HUES48 (cell line): ENCODE measurements around the gene TLCD3B.

Experiments
- H3K27ac ChIP-seq: one replicate; pipeline ENCODE4 v1.7.0; 2013; ENCODE audit warnings: low read depth, low read length, inconsistent platforms
- H3K27me3 ChIP-seq: 2 replicates; pipeline ENCODE4 v1.6.1; 2013; ENCODE audit warnings: mild to moderate bottlenecking, low read length; ENCODE audit not compliant: control insufficient read depth, insufficient read depth
- H3K36me3 ChIP-seq: 2 replicates; pipeline ENCODE4 v1.6.1; 2013; ENCODE audit warnings: low read length; ENCODE audit not compliant: control insufficient read depth, insufficient read depth
- H3K4me1 ChIP-seq: 2 replicates; pipeline ENCODE4 v1.6.1; 2013; ENCODE audit warnings: mild to moderate bottlenecking, low read length; ENCODE audit not compliant: control insufficient read depth, insufficient read depth
- H3K4me3 ChIP-seq: 2 replicates; pipeline ENCODE4 v1.5.1; 2013; ENCODE audit warnings: mild to moderate bottlenecking, low read depth, low read length
- H3K9ac ChIP-seq: 2 replicates; pipeline ENCODE4 v1.6.1; 2013; ENCODE audit warnings: mild to moderate bottlenecking, low read depth, low read length, moderate library complexity
- H3K9me3 ChIP-seq: 2 replicates; pipeline ENCODE4 v1.6.1; 2013; ENCODE audit warnings: low read length; ENCODE audit not compliant: control insufficient read depth, insufficient read depth

The TLCD3B gene, protein sequence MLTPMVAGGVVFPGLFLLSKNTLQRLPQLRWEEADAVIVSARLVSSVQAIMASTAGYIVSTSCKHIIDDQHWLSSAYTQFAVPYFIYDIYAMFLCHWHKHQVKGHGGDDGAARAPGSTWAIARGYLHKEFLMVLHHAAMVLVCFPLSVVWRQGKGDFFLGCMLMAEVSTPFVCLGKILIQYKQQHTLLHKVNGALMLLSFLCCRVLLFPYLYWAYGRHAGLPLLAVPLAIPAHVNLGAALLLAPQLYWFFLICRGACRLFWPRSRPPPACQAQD

GRCh38 chr16:30030841-30031413, at the start of gene TLCD3B:
Gene TLCD3B (minus strand): TSS chr16:30031271. CDS start chr16:30030527, 744 bp downstream.
- 0 out of 2 replicates have a peak within 1 kb of the TSS, but pooled peaks have one; percentile 14 for H3K9ac ChIP-seq
- peaks cover 22% of the 10 kb centered on the region for H3K4me1 ChIP-seq
- 0 out of 2 replicates have a peak, but pooled peaks cover 3% of the 10 kb centered on the region for H3K36me3 ChIP-seq
- H3K4me3 ChIP-seq: peak within 1 kb of the TSS; percentile 67
- peaks cover 24% of the 10 kb centered on the region for H3K27me3 ChIP-seq
- H3K9me3 ChIP-seq: no peaks in the 10 kb centered on the region
- H3K27ac ChIP-seq: no peak within 1 kb of the TSS

DNA sequence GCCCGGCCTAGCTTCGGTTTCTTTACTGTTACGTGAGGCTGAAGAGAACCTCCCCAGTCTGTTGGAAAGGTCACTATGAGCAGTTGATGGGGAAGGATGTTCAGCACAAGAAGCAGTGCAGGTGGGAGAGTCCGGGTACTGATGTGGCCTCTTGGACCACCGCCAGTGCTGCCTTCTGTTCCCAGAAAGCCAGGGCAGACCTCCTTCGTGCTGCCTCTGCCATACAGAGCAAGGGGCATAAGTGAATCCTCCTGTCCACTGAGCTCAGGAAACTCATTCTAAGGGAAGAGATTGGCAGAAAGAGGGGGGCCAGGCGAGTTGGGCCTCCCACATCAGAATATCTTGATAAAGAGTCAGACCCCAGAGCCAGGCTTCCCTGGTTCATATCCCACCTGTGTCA, 48.4 kb upstream of the TLCD3B start:
- no peaks in the 10 kb centered on the region for H3K27me3 ChIP-seq
- no peaks in the 10 kb centered on the region for H3K9me3 ChIP-seq
- H3K4me3 ChIP-seq: no peak overlapping the region
- no peaks in the 10 kb centered on the region; the same call in 1 of the 2 replicates for H3K4me1 ChIP-seq
- H3K9ac ChIP-seq: no peak overlapping the region
- H3K36me3 ChIP-seq: peaks cover 65% of the 10 kb centered on the region
- H3K27ac ChIP-seq: no peak overlapping the region

- H3K36me3 ChIP-seq: peaks cover 58% of the 10 kb centered on the region
- H3K9me3 ChIP-seq: no peaks in the 10 kb centered on the region
- H3K4me3 ChIP-seq: no peak overlapping the region
- no peak overlapping the region for H3K9ac ChIP-seq
- H3K4me1 ChIP-seq: no peaks in the 10 kb centered on the region; the same call in 1 of the 2 replicates
- H3K27ac ChIP-seq: no peak overlapping the region
- no peaks in the 10 kb centered on the region for H3K27me3 ChIP-seq
Measured at GRCh38 chr16:30078744-30079143, 47.7 kb upstream of the TLCD3B start.

DNA sequence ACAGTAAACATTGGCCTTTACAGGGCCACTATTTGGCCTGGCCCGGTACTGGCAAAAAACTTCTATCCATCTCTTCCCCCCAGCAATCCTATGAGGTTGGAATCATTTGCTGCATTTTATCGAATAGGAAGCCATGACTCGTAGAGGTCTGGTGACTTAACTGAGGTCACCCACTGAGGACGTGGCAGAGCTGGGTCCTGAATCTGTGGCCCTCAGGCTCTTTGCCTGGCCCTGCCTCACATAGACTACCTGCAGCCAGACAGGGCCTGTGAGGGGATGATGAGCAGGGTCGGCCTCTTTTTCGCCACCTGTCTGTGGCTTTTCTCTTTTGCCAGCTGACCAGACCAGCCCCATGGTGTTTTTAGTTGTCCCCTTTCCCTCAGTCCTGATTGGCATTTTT, 46.6 kb upstream of the TLCD3B start:
- Histone ChIP-seq H3K4me1 (no peaks in the 10 kb centered on the region; the same call in 1 of the 2 replicates), H3K36me3 (peaks cover 47% of the 10 kb centered on the region), H3K4me3 (no peak overlapping the region), H3K27ac (no peak overlapping the region), H3K27me3 (no peaks in the 10 kb centered on the region), H3K9ac (no peak overlapping the region), H3K9me3 (no peaks in the 10 kb centered on the region)

DNA sequence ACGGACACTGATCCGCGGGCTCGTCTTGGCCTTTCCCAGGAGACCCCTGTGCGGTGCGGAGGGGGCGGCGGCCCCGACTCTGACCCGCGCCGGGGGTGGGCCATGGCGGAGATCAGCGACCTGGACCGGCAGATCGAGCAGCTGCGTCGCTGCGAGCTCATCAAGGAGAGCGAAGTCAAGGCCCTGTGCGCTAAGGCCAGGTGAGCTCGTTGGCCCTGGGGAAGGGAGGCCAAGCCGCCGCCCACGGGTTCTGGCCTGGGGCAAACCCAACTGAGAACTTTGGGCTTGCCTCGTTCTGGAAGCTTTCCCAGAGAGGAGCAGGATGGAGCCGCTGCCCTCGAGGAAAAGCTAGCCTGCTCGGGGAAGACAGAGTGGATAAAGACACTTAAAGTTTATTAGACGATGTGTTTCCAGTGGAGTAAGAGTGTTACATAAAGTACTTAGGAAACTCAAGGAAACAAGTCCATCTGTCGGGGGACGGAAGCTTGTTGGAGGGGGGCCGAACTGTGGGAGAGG, 45.3 kb upstream of the TLCD3B start:
- Histone ChIP-seq H3K4me1 (no peaks in the 10 kb centered on the region; the same call in 1 of the 2 replicates), H3K36me3 (peaks cover 49% of the 10 kb centered on the region), H3K9ac (peak overlapping the region; percentile 84), H3K27ac (peak overlapping the region; percentile 92), H3K27me3 (no peaks in the 10 kb centered on the region), H3K4me3 (peak overlapping the region; percentile 98), H3K9me3 (no peaks in the 10 kb centered on the region)

- Histone ChIP-seq H3K27me3 (no peaks in the 10 kb centered on the region), H3K4me1 (no peaks in the 10 kb centered on the region; the same call in 1 of the 2 replicates), H3K36me3 (peaks cover 49% of the 10 kb centered on the region), H3K4me3 (peak within 1 kb of the TSS; percentile 98), H3K27ac (peak within 1 kb of the TSS; percentile 92), H3K9ac (peak within 1 kb of the TSS; percentile 84), H3K9me3 (no peaks in the 10 kb centered on the region)
Measured at GRCh38 chr16:30075503-30076275, 44.6 kb upstream of the TLCD3B start, which contains the start of gene PPP4C. Gene PPP4C (plus strand): TSS chr16:30075994. CDS start chr16:30076378, 384 bp downstream.

GRCh38 chr16:30070490-30070889, 39.4 kb upstream of the TLCD3B start:
- Histone ChIP-seq H3K9ac (no peak overlapping the region), H3K4me3 (no peak overlapping the region), H3K4me1 (peaks cover 6% of the 10 kb centered on the region), H3K27ac (no peak overlapping the region), H3K9me3 (no peaks in the 10 kb centered on the region), H3K36me3 (peaks cover 57% of the 10 kb centered on the region), H3K27me3 (no peaks in the 10 kb centered on the region)

- no peaks in the 10 kb centered on the region for H3K27me3 ChIP-seq
- H3K36me3 ChIP-seq: peaks cover 57% of the 10 kb centered on the region
- peaks cover 6% of the 10 kb centered on the region for H3K4me1 ChIP-seq
- no peak overlapping the region for H3K9ac ChIP-seq
- H3K4me3 ChIP-seq: no peak overlapping the region
- H3K27ac ChIP-seq: no peak overlapping the region
- H3K9me3 ChIP-seq: no peaks in the 10 kb centered on the region
Measured at GRCh38 chr16:30069611-30070462, 38.8 kb upstream of the TLCD3B start.

DNA sequence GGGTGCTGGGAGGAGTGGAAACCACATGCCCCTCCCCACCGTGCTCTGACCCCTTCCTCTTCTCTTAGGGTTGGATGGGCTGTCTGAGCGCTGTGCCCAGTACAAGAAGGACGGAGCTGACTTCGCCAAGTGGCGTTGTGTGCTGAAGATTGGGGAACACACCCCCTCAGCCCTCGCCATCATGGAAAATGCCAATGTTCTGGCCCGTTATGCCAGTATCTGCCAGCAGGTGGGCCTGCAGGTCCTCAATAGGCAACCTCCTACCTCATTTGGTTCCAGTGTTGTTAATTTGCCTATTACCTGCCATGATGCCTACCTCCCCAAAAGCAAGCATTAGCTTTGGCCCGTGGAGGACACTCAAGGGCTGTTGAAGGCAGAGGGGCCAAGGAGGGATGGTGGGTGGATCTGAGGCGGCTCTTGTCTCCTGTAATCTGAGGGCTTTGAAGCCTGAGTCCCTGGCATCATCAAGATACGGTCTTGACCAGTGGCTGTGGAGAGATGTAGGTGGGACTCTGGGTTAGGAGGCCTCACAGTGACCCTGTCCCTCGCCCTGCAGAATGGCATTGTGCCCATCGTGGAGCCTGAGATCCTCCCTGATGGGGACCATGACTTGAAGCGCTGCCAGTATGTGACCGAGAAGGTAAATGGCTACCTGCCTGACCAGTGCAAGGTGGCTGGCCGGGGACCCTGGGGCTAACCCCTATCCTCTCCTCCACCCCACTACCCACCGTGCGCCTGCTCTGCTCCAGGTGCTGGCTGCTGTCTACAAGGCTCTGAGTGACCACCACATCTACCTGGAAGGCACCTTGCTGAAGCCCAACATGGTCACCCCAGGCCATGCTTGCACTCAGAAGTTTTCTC, 37.9 kb upstream of the TLCD3B start:
- H3K27me3 ChIP-seq: no peaks in the 10 kb centered on the region
- peak overlapping the region; percentile 7 for H3K27ac ChIP-seq
- no peaks in the 10 kb centered on the region for H3K9me3 ChIP-seq
- no peak overlapping the region for H3K4me3 ChIP-seq
- no peak overlapping the region for H3K9ac ChIP-seq
- H3K36me3 ChIP-seq: peaks cover 57% of the 10 kb centered on the region
- H3K4me1 ChIP-seq: peaks cover 6% of the 10 kb centered on the region
